GM10266 (cell line): ENCODE measurements around the gene RACK1.

Experiments used
- DNase-seq: peaks from one replicate; pipeline ENCODE4 v3.0.0; 2012; ENCODE audit errors: extremely low spot score
- TF ChIP-seq, protein P1 (sequence below): IDR thresholded peaks from 2 replicates; pipeline ENCODE4 v1.5.1; 2012; ENCODE audit warnings: mild to moderate bottlenecking, low read depth; ENCODE audit not compliant: control insufficient read depth, insufficient read depth; ENCODE audit errors: missing control alignments

The RACK1 gene

DNA sequence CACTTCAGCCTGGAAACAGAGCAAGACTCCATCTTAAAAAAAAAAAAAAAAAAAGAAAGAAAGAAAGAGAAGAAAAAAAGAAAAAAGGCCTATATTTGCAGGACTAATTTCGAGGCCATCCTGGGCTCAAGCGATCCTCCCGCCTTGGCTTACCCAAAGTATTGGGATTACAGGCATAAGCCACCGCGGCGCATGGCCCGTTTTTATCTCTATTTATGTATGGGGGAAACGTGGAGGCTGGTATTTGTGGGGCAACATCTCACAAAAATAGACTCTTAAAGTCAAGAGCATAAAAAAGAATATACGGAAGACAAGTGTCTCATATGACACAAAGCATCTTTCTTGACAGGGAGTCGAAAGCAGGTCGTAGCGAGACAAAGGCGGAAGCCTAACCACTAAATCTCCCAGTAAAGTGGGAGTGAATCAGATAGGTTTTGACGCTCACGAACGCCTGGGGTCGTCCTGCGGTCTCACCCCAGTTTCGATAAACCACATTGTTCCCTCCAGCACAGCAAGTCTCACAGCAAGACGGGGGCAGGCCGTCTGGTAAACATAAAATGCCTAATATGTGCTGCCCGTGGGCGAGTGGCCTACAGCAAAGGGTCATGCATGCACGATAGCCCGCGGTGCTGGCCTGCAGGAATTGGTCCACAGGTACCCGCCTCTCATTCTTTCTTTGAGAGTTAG, 22.5 kb downstream of the RACK1 start:
- TF ChIP-seq, protein P1, sequence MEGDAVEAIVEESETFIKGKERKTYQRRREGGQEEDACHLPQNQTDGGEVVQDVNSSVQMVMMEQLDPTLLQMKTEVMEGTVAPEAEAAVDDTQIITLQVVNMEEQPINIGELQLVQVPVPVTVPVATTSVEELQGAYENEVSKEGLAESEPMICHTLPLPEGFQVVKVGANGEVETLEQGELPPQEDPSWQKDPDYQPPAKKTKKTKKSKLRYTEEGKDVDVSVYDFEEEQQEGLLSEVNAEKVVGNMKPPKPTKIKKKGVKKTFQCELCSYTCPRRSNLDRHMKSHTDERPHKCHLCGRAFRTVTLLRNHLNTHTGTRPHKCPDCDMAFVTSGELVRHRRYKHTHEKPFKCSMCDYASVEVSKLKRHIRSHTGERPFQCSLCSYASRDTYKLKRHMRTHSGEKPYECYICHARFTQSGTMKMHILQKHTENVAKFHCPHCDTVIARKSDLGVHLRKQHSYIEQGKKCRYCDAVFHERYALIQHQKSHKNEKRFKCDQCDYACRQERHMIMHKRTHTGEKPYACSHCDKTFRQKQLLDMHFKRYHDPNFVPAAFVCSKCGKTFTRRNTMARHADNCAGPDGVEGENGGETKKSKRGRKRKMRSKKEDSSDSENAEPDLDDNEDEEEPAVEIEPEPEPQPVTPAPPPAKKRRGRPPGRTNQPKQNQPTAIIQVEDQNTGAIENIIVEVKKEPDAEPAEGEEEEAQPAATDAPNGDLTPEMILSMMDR = no peak
- no peak for DNase-seq

DNA sequence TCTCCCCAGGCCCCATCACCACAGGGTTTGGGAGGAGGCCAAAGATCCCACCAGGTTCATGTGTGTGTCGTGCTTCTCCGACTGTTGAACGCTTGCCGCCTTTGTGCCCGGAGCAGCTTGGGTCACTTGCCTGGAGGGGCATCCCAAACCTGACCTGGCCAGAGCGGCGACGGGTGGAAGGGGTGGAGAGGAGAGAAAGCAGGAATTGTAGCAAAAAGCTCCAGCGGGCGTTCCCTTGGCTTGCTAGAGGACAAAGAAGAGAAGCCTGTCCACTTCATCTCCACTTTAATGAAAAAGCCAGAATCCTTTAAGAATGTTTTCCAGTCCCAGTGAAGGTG, 23.6 kb downstream of the RACK1 start:
- DNase-seq = no peak
- TF ChIP-seq, protein P1 = no peak

DNA sequence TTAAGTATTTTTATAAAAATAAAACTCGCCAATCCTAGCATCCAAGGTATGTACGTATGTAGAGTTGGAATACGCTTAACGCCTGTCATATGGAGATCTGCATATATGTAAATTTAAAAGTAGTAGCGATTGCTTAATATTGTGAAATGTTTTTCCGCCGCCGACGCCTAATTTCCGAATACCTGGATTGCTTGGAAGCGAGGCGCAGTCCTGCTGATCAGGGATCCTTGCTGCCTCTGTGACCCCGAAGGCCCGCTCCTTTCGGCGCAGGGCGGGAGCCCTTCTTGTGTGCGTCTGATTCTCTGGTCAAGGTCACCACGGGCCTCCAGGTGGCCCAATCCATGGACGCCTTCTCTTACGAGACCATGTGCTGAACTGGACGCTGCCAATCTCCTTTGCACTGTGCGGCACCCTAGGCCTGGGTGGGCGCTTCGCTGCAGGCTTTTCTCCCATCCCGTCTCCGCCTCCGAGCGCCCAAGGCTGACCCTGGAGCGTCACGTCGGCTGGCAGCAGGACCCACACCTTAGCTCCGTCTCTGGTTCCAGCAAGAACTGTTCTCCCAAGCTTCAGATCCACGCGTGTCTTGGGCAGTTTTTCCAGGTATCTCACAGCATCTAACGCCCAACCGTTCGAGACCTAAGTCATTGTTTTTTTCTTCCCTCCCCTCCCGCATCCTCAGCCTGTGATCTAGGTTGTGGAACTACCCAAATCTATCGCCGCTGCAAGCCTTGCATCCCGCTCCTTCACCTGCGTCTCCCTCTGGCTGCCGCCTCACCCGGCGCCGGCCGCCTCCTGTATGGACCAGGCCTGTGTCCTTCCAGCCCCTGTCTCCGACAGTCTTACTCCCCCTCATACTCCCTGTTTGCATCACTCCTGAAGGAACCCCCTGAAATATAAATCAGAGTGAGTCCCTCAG, 24.2 kb downstream of the RACK1 start:
- TF ChIP-seq, protein P1 = no peak
- no peak for DNase-seq

DNA sequence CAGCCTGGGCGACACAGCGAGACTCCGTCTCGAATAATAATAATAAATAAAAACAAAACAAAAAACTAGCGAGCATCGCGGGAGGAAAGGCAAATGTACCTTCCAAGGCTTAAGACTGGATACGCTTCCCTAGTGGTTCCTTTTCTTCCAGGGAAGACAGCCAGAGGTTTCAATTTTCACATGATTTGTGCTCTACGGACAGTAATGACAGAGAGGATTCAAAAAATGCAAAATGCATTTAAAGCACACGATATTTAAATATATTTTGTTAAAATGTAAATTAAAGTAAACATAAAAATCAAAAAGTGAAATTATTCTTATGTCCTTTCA, 24.9 kb downstream of the RACK1 start:
- no peak for DNase-seq
- TF ChIP-seq, protein P1 = no peak

DNA sequence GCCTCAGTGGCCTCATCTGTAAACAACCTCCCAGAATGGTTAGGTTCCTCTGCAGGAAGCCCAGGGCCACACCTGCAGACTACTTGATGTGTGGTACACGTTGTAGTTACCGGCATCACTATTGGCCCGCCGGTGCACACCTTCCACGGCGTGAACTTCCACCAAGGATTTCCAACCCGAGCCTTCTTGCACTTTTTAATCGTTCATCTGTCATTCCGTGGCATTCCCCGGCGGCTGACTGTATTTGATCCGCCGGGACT, 26.0 kb downstream of the RACK1 start:
- TF ChIP-seq, protein P1 = no peak
- no peak for DNase-seq

DNA sequence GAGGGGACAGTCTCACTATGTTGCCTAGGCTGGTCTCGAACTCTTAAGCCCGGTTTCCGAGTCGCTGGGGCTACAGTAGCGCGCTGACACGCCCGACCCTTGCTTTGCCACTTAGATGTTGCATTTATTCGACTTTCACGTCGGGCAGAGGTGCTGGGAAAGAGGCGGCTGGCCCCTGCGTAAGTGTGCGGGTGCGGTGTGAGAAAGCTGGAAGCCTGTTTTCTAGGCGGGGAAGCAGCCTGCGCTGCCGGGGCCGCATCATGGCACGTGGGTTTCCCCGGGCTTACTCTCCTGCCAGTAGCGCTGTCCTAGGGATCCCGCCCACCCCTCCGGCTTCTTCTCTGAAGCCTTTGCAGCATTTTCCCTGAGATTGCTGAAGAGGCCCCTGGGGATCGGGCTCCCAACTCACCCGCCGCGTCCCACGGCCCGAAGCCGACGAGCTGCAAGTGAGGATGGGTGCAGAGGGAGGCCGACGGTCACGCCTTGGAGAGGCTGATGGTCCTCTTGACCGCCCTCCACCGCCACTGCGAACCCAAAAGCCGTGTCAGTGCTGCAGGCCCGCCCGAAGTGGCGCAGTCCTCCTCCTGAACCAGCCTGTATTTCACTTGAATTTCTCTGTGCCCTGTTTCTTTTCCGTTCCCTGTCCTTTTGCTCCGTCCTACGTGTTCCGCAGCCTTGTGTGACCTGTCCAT, 26.4 kb downstream of the RACK1 start:
- peak; percentile 39 for DNase-seq

More for the DNA sequence above, 26.4 kb downstream of the RACK1 start:
- TF ChIP-seq, protein P1 = peak; percentile 17
